Neural progenitor cell (in vitro differentiated cells): ENCODE results near the gene GRIN2A. TPM values are rescaled to one million over a fixed set of nuclear protein-coding genes. Genes with fewer than 3 reads are reported as not detected.

Experiments used
- DNase-seq: peaks from one replicate; pipeline ENCODE4 v3.0.0-alpha.2; 2016; ENCODE audit warnings: low spot score
- H2AFZ ChIP-seq: fragments of 200-600 bp; sonication (generic); replicated peaks from 2 replicates; pipeline ENCODE4 v1.6.1; 2016; ENCODE audit warnings: antibody characterized with exemption
- H3F3A ChIP-seq: fragments of 200-600 bp; sonication (generic); 2 replicates; pipeline ENCODE4 v1.6.1; 2016; ENCODE audit warnings: antibody characterized with exemption, low read depth
- H3K27ac ChIP-seq: fragments of 200-600 bp; sonication (generic); 2 replicates; pipeline ENCODE4 v1.5.1; 2016; ENCODE audit warnings: mild to moderate bottlenecking
- H3K27me3 ChIP-seq: fragments of 200-600 bp; sonication (generic); 2 replicates; pipeline ENCODE4 v1.6.1; 2016; ENCODE audit warnings: mild to moderate bottlenecking, moderate library complexity
- H3K36me3 ChIP-seq: fragments of 200-600 bp; sonication (generic); 2 replicates; pipeline ENCODE4 v1.5.1; 2016
- H3K4me1 ChIP-seq: fragments of 200-600 bp; sonication (generic); 2 replicates; pipeline ENCODE4 v1.6.1; 2016; ENCODE audit warnings: mixed run types
- H3K4me2 ChIP-seq: fragments of 200-600 bp; sonication (generic); 2 replicates; pipeline ENCODE4 v1.6.1; 2016
- H3K4me3 ChIP-seq: fragments of 200-600 bp; sonication (generic); 2 replicates; pipeline ENCODE4 v1.5.1; 2016
- H3K79me2 ChIP-seq: fragments of 200-600 bp; sonication (generic); 2 replicates; pipeline ENCODE4 v1.6.1; 2016; ENCODE audit warnings: low read depth
- H3K9ac ChIP-seq: fragments of 200-600 bp; sonication (generic); 2 replicates; pipeline ENCODE4 v1.6.1; 2016
- H3K9me3 ChIP-seq: fragments of 200-600 bp; sonication (generic); 2 replicates; pipeline ENCODE4 v1.5.1; 2016; ENCODE audit warnings: low read depth
- H4K20me1 ChIP-seq: fragments of 200-600 bp; sonication (generic); 2 replicates; pipeline ENCODE4 v1.6.1; 2016; ENCODE audit warnings: low read depth
- H3K27ac Mint-ChIP-seq: 3 replicates; pipeline ENCODE4 v1.8.0; 2021; ENCODE audit warnings: mixed read lengths
- H3K27me3 Mint-ChIP-seq: 2 replicates; pipeline ENCODE4 v1.8.0; 2022; ENCODE audit warnings: low read depth, mild to moderate bottlenecking, inconsistent platforms, moderate library complexity, mixed read lengths; ENCODE audit not compliant: insufficient read depth
- H3K36me3 Mint-ChIP-seq: 3 replicates; pipeline ENCODE4 v1.8.0; 2021; ENCODE audit warnings: mixed read lengths
- H3K4me1 Mint-ChIP-seq: 3 replicates; pipeline ENCODE4 v1.8.0; 2021; ENCODE audit warnings: mixed read lengths
- H3K4me3 Mint-ChIP-seq: 3 replicates; pipeline ENCODE4 v1.8.0; 2021; ENCODE audit warnings: mild to moderate bottlenecking, moderate library complexity, mixed read lengths
- H3K9me3 Mint-ChIP-seq: 3 replicates; pipeline ENCODE4 v1.8.0; 2020; ENCODE audit warnings: mixed read lengths
- CTCF ChIP-seq: fragments of 200-600 bp; sonication (generic); IDR thresholded peaks from 2 replicates; pipeline ENCODE4 v1.5.1; 2017; ENCODE audit warnings: antibody characterized with exemption, mild to moderate bottlenecking
- EZH2 ChIP-seq: fragments of 200-600 bp; sonication (generic); IDR thresholded peaks from 2 replicates; pipeline ENCODE4 v1.6.1; 2017; ENCODE audit warnings: antibody characterized with exemption, mild to moderate bottlenecking, moderate library complexity
- EZH2phosphoT487 ChIP-seq: fragments of 200-600 bp; sonication (generic); IDR thresholded peaks from 2 replicates; pipeline ENCODE4 v1.6.1; 2017; ENCODE audit warnings: antibody characterized with exemption
- total RNA-seq: library from RNA; depleted of rRNA; stranded (reverse); fragments of >200 nt; gene quantifications from 2 replicates; pipeline ENCODE4 v1.2.3, GENCODE V29; 2015; ENCODE audit warnings: low replicate concordance

GRIN2A gene
- total RNA-seq, 1 donor from 2014 or later, result 1.6 TPM

GRCh38 chr16:9948933-9949332 is 233.3 kb downstream of the GRIN2A start:
- Histone ChIP-seq H3K4me3 (no peak overlapping the region), H4K20me1 (no peaks in the 10 kb centered on the region), H3F3A (no peaks in the 10 kb centered on the region), H3K9ac (no peak overlapping the region), H3K79me2 (no peaks in the 10 kb centered on the region), H3K27ac (no peak overlapping the region), H3K27me3 (no peaks in the 10 kb centered on the region), H3K4me1 (peaks cover 8% of the 10 kb centered on the region), H3K4me2 (no peak overlapping the region), H2AFZ (no peak overlapping the region), H3K36me3 (no peaks in the 10 kb centered on the region), H3K9me3 (no peaks in the 10 kb centered on the region)
- TF ChIP-seq EZH2, result no peak
- no peak for TF ChIP-seq CTCF
- no peak for TF ChIP-seq EZH2phosphoT487
- Mint-ChIP-seq H3K4me3 (no peak overlapping the region), H3K36me3 (no peaks in the 10 kb centered on the region), H3K9me3 (no peaks in the 10 kb centered on the region), H3K27ac (no peak overlapping the region), H3K27me3 (no peaks in the 10 kb centered on the region), H3K4me1 (no peaks in the 10 kb centered on the region)
- DNase-seq, result no peak

GRCh38 chr16:9946022-9946720 is 236.1 kb downstream of the GRIN2A start:
- no peak overlapping the region for H3K27ac Mint-ChIP-seq
- Histone ChIP-seq H3K4me1 (peaks cover 8% of the 10 kb centered on the region), H3K36me3 (no peaks in the 10 kb centered on the region), H4K20me1 (no peaks in the 10 kb centered on the region), H2AFZ (no peak overlapping the region), H3K79me2 (no peaks in the 10 kb centered on the region), H3K27ac (no peak overlapping the region), H3K9me3 (no peaks in the 10 kb centered on the region), H3K9ac (no peak overlapping the region), H3F3A (no peaks in the 10 kb centered on the region), H3K4me3 (no peak overlapping the region), H3K27me3 (no peaks in the 10 kb centered on the region), H3K4me2 (no peak overlapping the region)
- no peak for TF ChIP-seq CTCF
- TF ChIP-seq EZH2phosphoT487, result no peak
- no peak for TF ChIP-seq EZH2
- no peaks in the 10 kb centered on the region for H3K4me1 Mint-ChIP-seq
- DNase-seq, result no peak
- no peaks in the 10 kb centered on the region for H3K27me3 Mint-ChIP-seq
- no peaks in the 10 kb centered on the region for H3K36me3 Mint-ChIP-seq
- no peaks in the 10 kb centered on the region for H3K9me3 Mint-ChIP-seq
- no peak overlapping the region for H3K4me3 Mint-ChIP-seq

- H2AFZ ChIP-seq, result no peak overlapping the region
- H3K27me3 Mint-ChIP-seq, result no peaks in the 10 kb centered on the region
- peaks cover 8% of the 10 kb centered on the region for H3K4me1 ChIP-seq
- no peaks in the 10 kb centered on the region for H3K27me3 ChIP-seq
- H3K79me2 ChIP-seq, result no peaks in the 10 kb centered on the region
- no peaks in the 10 kb centered on the region for H3K4me1 Mint-ChIP-seq
- no peaks in the 10 kb centered on the region for H3K36me3 ChIP-seq
- no peak overlapping the region for H3K9ac ChIP-seq
- TF ChIP-seq CTCF (no peak), EZH2 (no peak), EZH2phosphoT487 (no peak)
- H3K9me3 ChIP-seq, result no peaks in the 10 kb centered on the region
- no peaks in the 10 kb centered on the region for H3K9me3 Mint-ChIP-seq
- H3K27ac ChIP-seq, result no peak overlapping the region
- H3K4me3 Mint-ChIP-seq, result no peak overlapping the region
- H4K20me1 ChIP-seq, result no peaks in the 10 kb centered on the region
- H3K36me3 Mint-ChIP-seq, result no peaks in the 10 kb centered on the region
- H3K4me2 ChIP-seq, result no peak overlapping the region
- no peak overlapping the region for H3K27ac Mint-ChIP-seq
- no peaks in the 10 kb centered on the region for H3F3A ChIP-seq
- H3K4me3 ChIP-seq, result no peak overlapping the region
- no peak for DNase-seq
These were observed 239.1 kb downstream of the GRIN2A start for GRCh38 chr16:9943121-9943520.
